ENCODE data around the gene CPEB4.

DNA sequence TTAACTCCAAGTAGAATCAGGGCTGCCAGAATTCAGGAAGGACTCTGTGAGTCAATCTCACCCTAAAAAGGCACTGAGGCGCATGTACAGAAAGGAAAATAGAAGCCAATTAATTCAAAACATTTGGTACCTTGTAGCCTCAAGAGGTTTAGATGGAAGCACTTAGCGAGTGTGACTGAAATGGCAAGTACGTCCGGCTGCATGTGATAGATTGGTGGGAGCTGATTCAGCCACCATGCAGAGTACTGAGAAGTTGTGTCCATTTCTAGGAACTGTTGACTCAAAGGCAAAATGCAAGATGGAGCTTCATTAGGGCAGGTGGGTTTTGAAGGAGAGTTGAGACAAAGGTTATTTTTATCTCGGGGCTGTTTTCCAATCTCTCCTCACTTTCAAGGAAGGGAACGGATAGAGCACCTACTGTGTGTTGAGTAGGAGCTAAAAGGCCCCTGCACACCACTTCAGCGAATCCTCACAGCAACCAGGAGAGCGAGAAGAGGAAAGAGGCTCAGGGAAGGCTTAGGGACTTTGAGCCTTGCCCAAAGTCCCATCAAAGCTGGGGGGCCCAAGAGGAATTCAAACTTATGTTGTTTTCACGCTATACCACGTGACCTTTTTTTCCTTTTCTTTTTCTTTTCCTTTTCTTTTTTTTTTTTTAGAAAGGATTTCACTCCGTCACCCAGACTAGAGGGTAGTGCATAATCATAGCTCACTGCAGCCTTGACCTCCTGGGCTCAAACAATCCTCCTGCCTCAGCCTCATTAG lies 34.6 kb upstream of the CPEB4 start:
- TF ChIP-seq, protein P1, sequence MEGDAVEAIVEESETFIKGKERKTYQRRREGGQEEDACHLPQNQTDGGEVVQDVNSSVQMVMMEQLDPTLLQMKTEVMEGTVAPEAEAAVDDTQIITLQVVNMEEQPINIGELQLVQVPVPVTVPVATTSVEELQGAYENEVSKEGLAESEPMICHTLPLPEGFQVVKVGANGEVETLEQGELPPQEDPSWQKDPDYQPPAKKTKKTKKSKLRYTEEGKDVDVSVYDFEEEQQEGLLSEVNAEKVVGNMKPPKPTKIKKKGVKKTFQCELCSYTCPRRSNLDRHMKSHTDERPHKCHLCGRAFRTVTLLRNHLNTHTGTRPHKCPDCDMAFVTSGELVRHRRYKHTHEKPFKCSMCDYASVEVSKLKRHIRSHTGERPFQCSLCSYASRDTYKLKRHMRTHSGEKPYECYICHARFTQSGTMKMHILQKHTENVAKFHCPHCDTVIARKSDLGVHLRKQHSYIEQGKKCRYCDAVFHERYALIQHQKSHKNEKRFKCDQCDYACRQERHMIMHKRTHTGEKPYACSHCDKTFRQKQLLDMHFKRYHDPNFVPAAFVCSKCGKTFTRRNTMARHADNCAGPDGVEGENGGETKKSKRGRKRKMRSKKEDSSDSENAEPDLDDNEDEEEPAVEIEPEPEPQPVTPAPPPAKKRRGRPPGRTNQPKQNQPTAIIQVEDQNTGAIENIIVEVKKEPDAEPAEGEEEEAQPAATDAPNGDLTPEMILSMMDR (conservative IDR thresholded peaks at IDR 0.05; ENCODE audit: low read depth in 2 of 2), result no peak
- TF ChIP-seq JUNB (IDR thresholded peaks at IDR 0.05; ENCODE audit: unreplicated experiment) (no peak), EZH2 (IDR thresholded peaks at IDR 0.05; ENCODE audit: low read depth, unreplicated experiment) (no peak), EZH2phosphoT487 (IDR thresholded peaks at IDR 0.05; ENCODE audit: unreplicated experiment) (no peak), CREB1 (CRISPR knock-in tag; IDR thresholded peaks at IDR 0.05; ENCODE audit: low read depth) (no peak), POLR2AphosphoS5 (IDR thresholded peaks at IDR 0.05; ENCODE audit: low read depth) (no peak), STAT1 (IDR thresholded peaks at IDR 0.05; ENCODE audit: unreplicated experiment) (no peak), NANOG (IDR thresholded peaks at IDR 0.05; ENCODE audit: borderline replicate concordance) (no peak)
- TF ChIP-seq, protein P2, sequence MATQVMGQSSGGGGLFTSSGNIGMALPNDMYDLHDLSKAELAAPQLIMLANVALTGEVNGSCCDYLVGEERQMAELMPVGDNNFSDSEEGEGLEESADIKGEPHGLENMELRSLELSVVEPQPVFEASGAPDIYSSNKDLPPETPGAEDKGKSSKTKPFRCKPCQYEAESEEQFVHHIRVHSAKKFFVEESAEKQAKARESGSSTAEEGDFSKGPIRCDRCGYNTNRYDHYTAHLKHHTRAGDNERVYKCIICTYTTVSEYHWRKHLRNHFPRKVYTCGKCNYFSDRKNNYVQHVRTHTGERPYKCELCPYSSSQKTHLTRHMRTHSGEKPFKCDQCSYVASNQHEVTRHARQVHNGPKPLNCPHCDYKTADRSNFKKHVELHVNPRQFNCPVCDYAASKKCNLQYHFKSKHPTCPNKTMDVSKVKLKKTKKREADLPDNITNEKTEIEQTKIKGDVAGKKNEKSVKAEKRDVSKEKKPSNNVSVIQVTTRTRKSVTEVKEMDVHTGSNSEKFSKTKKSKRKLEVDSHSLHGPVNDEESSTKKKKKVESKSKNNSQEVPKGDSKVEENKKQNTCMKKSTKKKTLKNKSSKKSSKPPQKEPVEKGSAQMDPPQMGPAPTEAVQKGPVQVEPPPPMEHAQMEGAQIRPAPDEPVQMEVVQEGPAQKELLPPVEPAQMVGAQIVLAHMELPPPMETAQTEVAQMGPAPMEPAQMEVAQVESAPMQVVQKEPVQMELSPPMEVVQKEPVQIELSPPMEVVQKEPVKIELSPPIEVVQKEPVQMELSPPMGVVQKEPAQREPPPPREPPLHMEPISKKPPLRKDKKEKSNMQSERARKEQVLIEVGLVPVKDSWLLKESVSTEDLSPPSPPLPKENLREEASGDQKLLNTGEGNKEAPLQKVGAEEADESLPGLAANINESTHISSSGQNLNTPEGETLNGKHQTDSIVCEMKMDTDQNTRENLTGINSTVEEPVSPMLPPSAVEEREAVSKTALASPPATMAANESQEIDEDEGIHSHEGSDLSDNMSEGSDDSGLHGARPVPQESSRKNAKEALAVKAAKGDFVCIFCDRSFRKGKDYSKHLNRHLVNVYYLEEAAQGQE (IDR thresholded peaks at IDR 0.05; ENCODE audit: unreplicated experiment), result no peak
- TF ChIP-seq, protein P3, sequence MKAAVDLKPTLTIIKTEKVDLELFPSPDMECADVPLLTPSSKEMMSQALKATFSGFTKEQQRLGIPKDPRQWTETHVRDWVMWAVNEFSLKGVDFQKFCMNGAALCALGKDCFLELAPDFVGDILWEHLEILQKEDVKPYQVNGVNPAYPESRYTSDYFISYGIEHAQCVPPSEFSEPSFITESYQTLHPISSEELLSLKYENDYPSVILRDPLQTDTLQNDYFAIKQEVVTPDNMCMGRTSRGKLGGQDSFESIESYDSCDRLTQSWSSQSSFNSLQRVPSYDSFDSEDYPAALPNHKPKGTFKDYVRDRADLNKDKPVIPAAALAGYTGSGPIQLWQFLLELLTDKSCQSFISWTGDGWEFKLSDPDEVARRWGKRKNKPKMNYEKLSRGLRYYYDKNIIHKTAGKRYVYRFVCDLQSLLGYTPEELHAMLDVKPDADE (IDR thresholded peaks at IDR 0.05), result no peak
- TF ChIP-seq, protein P4, sequence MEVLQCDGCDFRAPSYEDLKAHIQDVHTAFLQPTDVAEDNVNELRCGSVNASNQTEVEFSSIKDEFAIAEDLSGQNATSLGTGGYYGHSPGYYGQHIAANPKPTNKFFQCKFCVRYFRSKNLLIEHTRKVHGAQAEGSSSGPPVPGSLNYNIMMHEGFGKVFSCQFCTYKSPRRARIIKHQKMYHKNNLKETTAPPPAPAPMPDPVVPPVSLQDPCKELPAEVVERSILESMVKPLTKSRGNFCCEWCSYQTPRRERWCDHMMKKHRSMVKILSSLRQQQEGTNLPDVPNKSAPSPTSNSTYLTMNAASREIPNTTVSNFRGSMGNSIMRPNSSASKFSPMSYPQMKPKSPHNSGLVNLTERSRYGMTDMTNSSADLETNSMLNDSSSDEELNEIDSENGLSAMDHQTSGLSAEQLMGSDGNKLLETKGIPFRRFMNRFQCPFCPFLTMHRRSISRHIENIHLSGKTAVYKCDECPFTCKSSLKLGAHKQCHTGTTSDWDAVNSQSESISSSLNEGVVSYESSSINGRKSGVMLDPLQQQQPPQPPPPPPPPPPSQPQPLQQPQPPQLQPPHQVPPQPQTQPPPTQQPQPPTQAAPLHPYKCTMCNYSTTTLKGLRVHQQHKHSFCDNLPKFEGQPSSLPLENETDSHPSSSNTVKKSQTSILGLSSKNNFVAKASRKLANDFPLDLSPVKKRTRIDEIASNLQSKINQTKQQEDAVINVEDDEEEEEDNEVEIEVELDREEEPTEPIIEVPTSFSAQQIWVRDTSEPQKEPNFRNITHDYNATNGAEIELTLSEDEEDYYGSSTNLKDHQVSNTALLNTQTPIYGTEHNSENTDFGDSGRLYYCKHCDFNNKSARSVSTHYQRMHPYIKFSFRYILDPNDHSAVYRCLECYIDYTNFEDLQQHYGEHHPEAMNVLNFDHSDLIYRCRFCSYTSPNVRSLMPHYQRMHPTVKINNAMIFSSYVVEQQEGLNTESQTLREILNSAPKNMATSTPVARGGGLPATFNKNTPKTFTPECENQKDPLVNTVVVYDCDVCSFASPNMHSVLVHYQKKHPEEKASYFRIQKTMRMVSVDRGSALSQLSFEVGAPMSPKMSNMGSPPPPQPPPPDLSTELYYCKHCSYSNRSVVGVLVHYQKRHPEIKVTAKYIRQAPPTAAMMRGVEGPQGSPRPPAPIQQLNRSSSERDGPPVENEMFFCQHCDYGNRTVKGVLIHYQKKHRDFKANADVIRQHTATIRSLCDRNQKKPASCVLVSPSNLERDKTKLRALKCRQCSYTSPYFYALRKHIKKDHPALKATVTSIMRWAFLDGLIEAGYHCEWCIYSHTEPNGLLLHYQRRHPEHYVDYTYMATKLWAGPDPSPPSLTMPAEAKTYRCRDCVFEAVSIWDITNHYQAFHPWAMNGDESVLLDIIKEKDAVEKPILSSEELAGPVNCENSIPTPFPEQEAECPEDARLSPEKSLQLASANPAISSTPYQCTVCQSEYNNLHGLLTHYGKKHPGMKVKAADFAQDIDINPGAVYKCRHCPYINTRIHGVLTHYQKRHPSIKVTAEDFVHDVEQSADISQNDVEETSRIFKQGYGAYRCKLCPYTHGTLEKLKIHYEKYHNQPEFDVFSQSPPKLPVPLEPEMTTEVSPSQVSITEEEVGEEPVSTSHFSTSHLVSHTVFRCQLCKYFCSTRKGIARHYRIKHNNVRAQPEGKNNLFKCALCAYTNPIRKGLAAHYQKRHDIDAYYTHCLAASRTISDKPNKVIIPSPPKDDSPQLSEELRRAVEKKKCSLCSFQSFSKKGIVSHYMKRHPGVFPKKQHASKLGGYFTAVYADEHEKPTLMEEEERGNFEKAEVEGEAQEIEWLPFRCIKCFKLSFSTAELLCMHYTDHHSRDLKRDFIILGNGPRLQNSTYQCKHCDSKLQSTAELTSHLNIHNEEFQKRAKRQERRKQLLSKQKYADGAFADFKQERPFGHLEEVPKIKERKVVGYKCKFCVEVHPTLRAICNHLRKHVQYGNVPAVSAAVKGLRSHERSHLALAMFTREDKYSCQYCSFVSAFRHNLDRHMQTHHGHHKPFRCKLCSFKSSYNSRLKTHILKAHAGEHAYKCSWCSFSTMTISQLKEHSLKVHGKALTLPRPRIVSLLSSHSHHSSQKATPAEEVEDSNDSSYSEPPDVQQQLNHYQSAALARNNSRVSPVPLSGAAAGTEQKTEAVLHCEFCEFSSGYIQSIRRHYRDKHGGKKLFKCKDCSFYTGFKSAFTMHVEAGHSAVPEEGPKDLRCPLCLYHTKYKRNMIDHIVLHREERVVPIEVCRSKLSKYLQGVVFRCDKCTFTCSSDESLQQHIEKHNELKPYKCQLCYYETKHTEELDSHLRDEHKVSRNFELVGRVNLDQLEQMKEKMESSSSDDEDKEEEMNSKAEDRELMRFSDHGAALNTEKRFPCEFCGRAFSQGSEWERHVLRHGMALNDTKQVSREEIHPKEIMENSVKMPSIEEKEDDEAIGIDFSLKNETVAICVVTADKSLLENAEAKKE (CRISPR knock-in tag; IDR thresholded peaks at IDR 0.05), result no peak
